Natural killer cell (primary cell): ENCODE data around the gene LRRC47. TPM values are rescaled to one million over a fixed set of nuclear protein-coding genes. Genes with fewer than 3 reads are reported as not detected.

Experiments
- ATAC-seq, 3 donors: fragments of 150-1000 bp in 2 of 3; fragments of 200-7000 bp in 1 of 3; cut with Tn5 transposase; 1 replicate in 1 of 3; 2 replicates in 2 of 3; pipeline ENCODE4 v1.10.0; 2021; ENCODE audit warnings: mild to moderate bottlenecking in 2 of 3, moderate library complexity in 2 of 3
- DNase-seq, 2 donors: peaks; one replicate each; pipeline versions ENCODE4 v3.0.0 to v3.0.0-alpha.2; 2013 to 2021; ENCODE audit warnings: mixed read lengths in 1 of 2
- H3K27ac ChIP-seq: one replicate; pipeline ENCODE4 v1.5.1; 2013; ENCODE audit warnings: mild to moderate bottlenecking, low read length
- H3K27me3 ChIP-seq: one replicate; pipeline ENCODE4 v1.6.1; 2013; ENCODE audit warnings: low read length; ENCODE audit not compliant: control insufficient read depth, insufficient read depth
- H3K36me3 ChIP-seq: one replicate; pipeline ENCODE4 v1.6.1; 2013; ENCODE audit warnings: low read length; ENCODE audit not compliant: control insufficient read depth, insufficient read depth
- H3K4me1 ChIP-seq: one replicate; pipeline ENCODE4 v1.6.1; 2013; ENCODE audit warnings: low read length; ENCODE audit not compliant: control insufficient read depth, insufficient read depth
- H3K4me3 ChIP-seq: one replicate; pipeline ENCODE4 v1.5.1; 2013; ENCODE audit warnings: low read length
- H3K9me3 ChIP-seq: one replicate; pipeline ENCODE4 v1.6.1; 2013; ENCODE audit warnings: low read length; ENCODE audit not compliant: control insufficient read depth, insufficient read depth
- H3K27ac Mint-ChIP-seq, 2 donors: one replicate each; pipeline ENCODE4 v1.8.0; 2022; ENCODE audit warnings: mild to moderate bottlenecking in 2 of 2, mixed read lengths in 2 of 2, moderate library complexity in 1 of 2
- H3K27me3 Mint-ChIP-seq, 2 donors: one replicate each; pipeline ENCODE4 v1.8.0; 2022; ENCODE audit warnings: low read depth in 2 of 2, mixed read lengths in 2 of 2
- H3K36me3 Mint-ChIP-seq: one replicate; pipeline ENCODE4 v1.8.0; 2022; ENCODE audit warnings: mixed read lengths
- H3K4me1 Mint-ChIP-seq, 2 donors: one replicate each; pipeline ENCODE4 v1.8.0; 2022; ENCODE audit warnings: mixed read lengths in 2 of 2
- H3K4me3 Mint-ChIP-seq: one replicate; pipeline ENCODE4 v1.8.0; 2022; ENCODE audit warnings: mild to moderate bottlenecking, moderate library complexity, mixed read lengths
- H3K9me3 Mint-ChIP-seq, 2 donors: one replicate each; pipeline ENCODE4 v1.8.0; 2022; ENCODE audit warnings: mixed read lengths in 2 of 2
- WGBS: methylation state at CpG from one replicate; pipeline ENCODE4 v1.1.7; 2013; ENCODE audit warnings: missing lambda C conversion rate; ENCODE audit not compliant: insufficient coverage; 5-methylcytosine and 5-hydroxymethylcytosine counted together
- intact Hi-C: fragments of 100-400 bp; cut with micrococcal nuclease; formaldehyde crosslinking; loops from one replicate; pipeline ENCODE4 v1.14.2; 2022
- total RNA-seq, 4 donors: library from RNA; stranded (reverse); fragments of 120-200 nt in 1 of 4; gene quantifications; one replicate each; pipeline versions ENCODE4 v1.2.3 to v1.2.4, GENCODE V29; 2013 to 2022
- TF ChIP-seq, protein P1 (sequence below): fragments of 200-600 bp; IDR thresholded peaks from one replicate; pipeline ENCODE4 v1.8.0; 2022; ENCODE audit warnings: antibody characterized with exemption

LRRC47 gene
- total RNA-seq, 3 donors from 2014 or later (not counting 1 experiment from before 2014, with no cell fraction given): 33.5 to 49.8 (median 45.2) TPM

GRCh38 chr1:3771108-3772026, 24.9 kb downstream of the LRRC47 start:
- no peaks in the 10 kb centered on the region for H3K36me3 Mint-ChIP-seq
- Histone ChIP-seq H3K9me3 (no peaks in the 10 kb centered on the region), H3K4me3 (peak overlapping the region; percentile 43), H3K36me3 (no peaks in the 10 kb centered on the region), H3K27me3 (no peaks in the 10 kb centered on the region), H3K4me1 (peaks cover 31% of the 10 kb centered on the region), H3K27ac (no peak overlapping the region)
- peak overlapping the region; percentile 60 for H3K4me3 Mint-ChIP-seq
- DNase-seq (no peak), ATAC-seq (no peak)
- H3K9me3 Mint-ChIP-seq: no peaks in the 10 kb centered on the region
- H3K27me3 Mint-ChIP-seq: peaks cover 0 to 2% of the 10 kb centered on the region in 2 donors
- peaks cover 0 to 16% of the 10 kb centered on the region in 2 donors for H3K4me1 Mint-ChIP-seq
- intact Hi-C loops: loop anchor here (5.0 kb wide), 1 partner anchor 131 kb away; the partner anchor contains the start of gene C1orf174
- WGBS: 74% methylated on average over 31 of the region's 32 CpGs
- H3K27ac Mint-ChIP-seq: no peak overlapping the region
- TF ChIP-seq, protein P1, sequence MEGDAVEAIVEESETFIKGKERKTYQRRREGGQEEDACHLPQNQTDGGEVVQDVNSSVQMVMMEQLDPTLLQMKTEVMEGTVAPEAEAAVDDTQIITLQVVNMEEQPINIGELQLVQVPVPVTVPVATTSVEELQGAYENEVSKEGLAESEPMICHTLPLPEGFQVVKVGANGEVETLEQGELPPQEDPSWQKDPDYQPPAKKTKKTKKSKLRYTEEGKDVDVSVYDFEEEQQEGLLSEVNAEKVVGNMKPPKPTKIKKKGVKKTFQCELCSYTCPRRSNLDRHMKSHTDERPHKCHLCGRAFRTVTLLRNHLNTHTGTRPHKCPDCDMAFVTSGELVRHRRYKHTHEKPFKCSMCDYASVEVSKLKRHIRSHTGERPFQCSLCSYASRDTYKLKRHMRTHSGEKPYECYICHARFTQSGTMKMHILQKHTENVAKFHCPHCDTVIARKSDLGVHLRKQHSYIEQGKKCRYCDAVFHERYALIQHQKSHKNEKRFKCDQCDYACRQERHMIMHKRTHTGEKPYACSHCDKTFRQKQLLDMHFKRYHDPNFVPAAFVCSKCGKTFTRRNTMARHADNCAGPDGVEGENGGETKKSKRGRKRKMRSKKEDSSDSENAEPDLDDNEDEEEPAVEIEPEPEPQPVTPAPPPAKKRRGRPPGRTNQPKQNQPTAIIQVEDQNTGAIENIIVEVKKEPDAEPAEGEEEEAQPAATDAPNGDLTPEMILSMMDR: no peak

- H3K36me3 Mint-ChIP-seq: no peaks in the 10 kb centered on the region
- intact Hi-C loops: loop anchor here (5.0 kb wide), 1 partner anchor 132 kb away; the partner anchor contains the start of gene C1orf174
- no peaks in the 10 kb centered on the region for H3K27me3 ChIP-seq
- TF ChIP-seq, protein P1: no peak
- no peak for DNase-seq
- 90% methylated on average over 16 of the region's 16 CpGs for WGBS
- no peak overlapping the region for H3K27ac Mint-ChIP-seq
- H3K4me3 Mint-ChIP-seq: no peak overlapping the region
- peaks cover 3 to 12% of the 10 kb centered on the region in 2 donors for H3K27me3 Mint-ChIP-seq
- H3K4me1 ChIP-seq: peaks cover 20% of the 10 kb centered on the region
- H3K27ac ChIP-seq: no peak overlapping the region
- no peaks in the 10 kb centered on the region for H3K9me3 ChIP-seq
- no peak for ATAC-seq
- H3K4me3 ChIP-seq: no peak overlapping the region
- no peaks in the 10 kb centered on the region for H3K9me3 Mint-ChIP-seq
- peaks cover 0 to 16% of the 10 kb centered on the region in 2 donors for H3K4me1 Mint-ChIP-seq
- no peaks in the 10 kb centered on the region for H3K36me3 ChIP-seq
Observed at GRCh38 chr1:3770047-3770765, 26.1 kb downstream of the LRRC47 start.

- Mint-ChIP-seq H3K36me3 (no peaks in the 10 kb centered on the region), H3K4me1 (peaks cover 0 to 16% of the 10 kb centered on the region in 2 donors), H3K9me3 (no peaks in the 10 kb centered on the region), H3K27ac (no peak overlapping the region), H3K4me3 (no peak overlapping the region), H3K27me3 (peaks cover 3 to 12% of the 10 kb centered on the region in 2 donors)
- no peak overlapping the region for H3K4me3 ChIP-seq
- ATAC-seq (no peak), DNase-seq (no peak)
- no peaks in the 10 kb centered on the region for H3K27me3 ChIP-seq
- H3K9me3 ChIP-seq: no peaks in the 10 kb centered on the region
- 71% methylated on average over 22 of the region's 22 CpGs for WGBS
- intact Hi-C loops: no loop called here
- TF ChIP-seq, protein P1: no peak
- peaks cover 17% of the 10 kb centered on the region for H3K4me1 ChIP-seq
- no peaks in the 10 kb centered on the region for H3K36me3 ChIP-seq
- no peak overlapping the region for H3K27ac ChIP-seq
Observed at GRCh38 chr1:3768811-3769390, 27.4 kb downstream of the LRRC47 start.
